Stimulated activated CD4-positive, alpha-beta T cell treated with anti-CD3 and anti-CD28 coated beads, Interleukin-12 subunit alpha, Interleukin-12 subunit beta, amount 100 ng/mL, for 24 hours (primary cell): ENCODE results near the gene MMADHC.

Source experiments
- DNase-seq, 2 experiments: peaks; one replicate each; pipeline ENCODE4 v3.0.0-alpha.2; 2020; ENCODE audit warnings: low read depth in 2 of 2

MMADHC gene

GRCh38 chr2:149556452-149556851 is 31.1 kb downstream of the MMADHC start:
- no peak for DNase-seq

- DNase-seq, result no peak
These were observed 34.7 kb downstream of the MMADHC start for GRCh38 chr2:149552830-149553229.

- DNase-seq, result no peak
These were observed 35.3 kb downstream of the MMADHC start for GRCh38 chr2:149552226-149552625.

GRCh38 chr2:149544692-149545091 is 42.9 kb downstream of the MMADHC start:
- DNase-seq, result no peak

- no peak for DNase-seq
These were observed 43.7 kb downstream of the MMADHC start for GRCh38 chr2:149543845-149544244.

GRCh38 chr2:149540138-149540537 is 47.4 kb downstream of the MMADHC start:
- DNase-seq, result no peak

- no peak for DNase-seq
These were observed 49.3 kb downstream of the MMADHC start for GRCh38 chr2:149538138-149538833.

GRCh38 chr2:149537092-149537726 is 50.4 kb downstream of the MMADHC start:
- DNase-seq, result no peak

GRCh38 chr2:149536649-149537048 is 50.9 kb downstream of the MMADHC start:
- no peak for DNase-seq

- DNase-seq, result no peak
These were observed 52.9 kb downstream of the MMADHC start for GRCh38 chr2:149534674-149535073.

GRCh38 chr2:149528983-149529382 is 58.6 kb downstream of the MMADHC start:
- no peak for DNase-seq

- no peak for DNase-seq
These were observed 59.4 kb downstream of the MMADHC start for GRCh38 chr2:149527998-149528755.

GRCh38 chr2:149526689-149527088 is 60.9 kb downstream of the MMADHC start:
- no peak for DNase-seq

GRCh38 chr2:149525323-149525722 is 62.3 kb downstream of the MMADHC start:
- no peak for DNase-seq
